Thyroid gland (tissue), 4 donors: ENCODE results near the gene CLDN5. TPM values are rescaled to one million over a fixed set of nuclear protein-coding genes. Genes with fewer than 3 reads are reported as not detected.

Experiments
- DNase-seq, 2 donors: peaks; one replicate each; pipeline ENCODE4 v3.0.0-alpha.2; 2019
- H3K27ac ChIP-seq, 3 donors: fragments of 200-600 bp; sonication (generic); 1 replicate in 2 of 3; 2 replicates in 1 of 3; pipeline ENCODE4 v1.5.1; 2016 to 2019; ENCODE audit warnings: mild to moderate bottlenecking in 1 of 3, moderate library complexity in 1 of 3
- H3K27me3 ChIP-seq: fragments of 200-600 bp; sonication (generic); one replicate; pipeline ENCODE4 v1.5.1; 2019
- H3K36me3 ChIP-seq, 2 donors: fragments of 200-600 bp; sonication (generic); one replicate each; pipeline ENCODE4 v1.5.1; 2016 to 2019
- H3K4me1 ChIP-seq, 2 donors: fragments of 200-600 bp; sonication (generic); one replicate each; pipeline ENCODE4 v1.5.1; 2017 to 2019
- H3K4me3 ChIP-seq, 3 donors: fragments of 200-600 bp; sonication (generic); replicated peaks in 1 of 3; 1 replicate in 2 of 3; 2 replicates in 1 of 3; pipeline ENCODE4 v1.5.1; 2016; ENCODE audit warnings: mild to moderate bottlenecking in 1 of 3
- H3K9me3 ChIP-seq: fragments of 200-600 bp; sonication (generic); one replicate; pipeline ENCODE4 v1.5.1; 2017
- POLR2A ChIP-seq, 2 donors: fragments of 450-650 bp; IDR thresholded peaks; one replicate each; pipeline ENCODE4 v1.6.1; 2017; ENCODE audit warnings: antibody characterized with exemption in 2 of 2, mild to moderate bottlenecking in 2 of 2, moderate library complexity in 1 of 2
- WGBS, 2 donors: methylation state at CpG; one replicate each; pipeline ENCODE4 v1.1.5; 2017; 5-methylcytosine and 5-hydroxymethylcytosine counted together
- intact Hi-C: fragments of 100-400 bp; cut with DNase I; formaldehyde crosslinking; loops from one replicate; pipeline ENCODE4 v1.15.1; 2023
- total RNA-seq, 4 donors: library from RNA; depleted of rRNA; stranded (reverse); fragments of >200 nt; gene quantifications; one replicate each; pipeline ENCODE4 v1.2.3, GENCODE V29; 2016
- TF ChIP-seq, protein P1 (sequence below), 6 experiments: fragments of 200-600 bp in 3 of 6; fragments of 450-650 bp in 3 of 6; sonication (generic) in 3 of 6; IDR thresholded peaks; one replicate each; pipeline ENCODE4 v1.5.1; 2016 to 2019; ENCODE audit warnings: antibody characterized with exemption in 6 of 6, mild to moderate bottlenecking in 2 of 6, inconsistent platforms in 1 of 6, moderate library complexity in 1 of 6

CLDN5 gene
- total RNA-seq, 4 donors from 2014 or later: 71.8 to 303 (median 131) TPM

DNA sequence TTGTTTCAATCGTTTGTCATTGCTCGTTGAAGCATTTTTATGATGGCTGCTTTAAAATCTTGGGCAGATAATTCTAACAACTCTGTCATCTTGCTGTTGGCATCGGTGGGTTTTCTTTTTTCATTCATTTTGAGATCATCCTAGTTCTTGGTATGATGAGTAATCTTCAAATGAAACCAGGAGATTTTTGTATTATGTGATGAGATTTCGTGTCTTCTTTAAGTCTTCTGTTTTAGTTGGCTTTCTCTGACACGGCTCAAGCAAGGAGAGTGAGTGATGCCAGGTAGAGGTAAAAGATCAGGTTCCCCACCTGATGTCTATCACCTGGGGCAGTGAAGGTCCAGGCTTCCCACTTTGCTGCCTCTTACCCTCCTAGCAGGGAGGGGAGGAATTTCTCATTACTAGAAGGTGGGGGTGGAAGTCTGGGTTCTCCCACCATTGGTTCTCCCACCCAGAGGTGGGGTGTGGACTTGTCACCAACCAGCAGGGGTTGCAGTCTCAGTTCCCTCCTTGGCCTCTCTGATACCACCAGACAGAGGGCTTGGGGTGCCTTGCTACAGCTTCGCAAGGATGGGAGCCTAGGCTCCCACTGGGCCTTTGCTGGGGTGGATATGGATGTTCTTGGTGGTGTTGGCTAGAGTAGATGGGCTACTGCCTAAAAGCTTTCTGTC, 31.6 kb downstream of the CLDN5 start:
- no peaks in the 10 kb centered on the region for H3K9me3 ChIP-seq
- no peaks in the 10 kb centered on the region for H3K4me1 ChIP-seq
- 90 to 92% methylated on average over 6 of the region's 6 CpGs for WGBS, 2 donors
- H3K36me3 ChIP-seq: no peaks in the 10 kb centered on the region
- no peak for DNase-seq
- H3K4me3 ChIP-seq: no peak overlapping the region
- H3K27ac ChIP-seq: no peak overlapping the region
- TF ChIP-seq POLR2A (IDR thresholded peaks at IDR 0.05): no peak
- TF ChIP-seq, protein P1, sequence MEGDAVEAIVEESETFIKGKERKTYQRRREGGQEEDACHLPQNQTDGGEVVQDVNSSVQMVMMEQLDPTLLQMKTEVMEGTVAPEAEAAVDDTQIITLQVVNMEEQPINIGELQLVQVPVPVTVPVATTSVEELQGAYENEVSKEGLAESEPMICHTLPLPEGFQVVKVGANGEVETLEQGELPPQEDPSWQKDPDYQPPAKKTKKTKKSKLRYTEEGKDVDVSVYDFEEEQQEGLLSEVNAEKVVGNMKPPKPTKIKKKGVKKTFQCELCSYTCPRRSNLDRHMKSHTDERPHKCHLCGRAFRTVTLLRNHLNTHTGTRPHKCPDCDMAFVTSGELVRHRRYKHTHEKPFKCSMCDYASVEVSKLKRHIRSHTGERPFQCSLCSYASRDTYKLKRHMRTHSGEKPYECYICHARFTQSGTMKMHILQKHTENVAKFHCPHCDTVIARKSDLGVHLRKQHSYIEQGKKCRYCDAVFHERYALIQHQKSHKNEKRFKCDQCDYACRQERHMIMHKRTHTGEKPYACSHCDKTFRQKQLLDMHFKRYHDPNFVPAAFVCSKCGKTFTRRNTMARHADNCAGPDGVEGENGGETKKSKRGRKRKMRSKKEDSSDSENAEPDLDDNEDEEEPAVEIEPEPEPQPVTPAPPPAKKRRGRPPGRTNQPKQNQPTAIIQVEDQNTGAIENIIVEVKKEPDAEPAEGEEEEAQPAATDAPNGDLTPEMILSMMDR (IDR thresholded peaks at IDR 0.05): no peak
- H3K27me3 ChIP-seq: no peaks in the 10 kb centered on the region
- intact Hi-C loops: no loop called here

DNA sequence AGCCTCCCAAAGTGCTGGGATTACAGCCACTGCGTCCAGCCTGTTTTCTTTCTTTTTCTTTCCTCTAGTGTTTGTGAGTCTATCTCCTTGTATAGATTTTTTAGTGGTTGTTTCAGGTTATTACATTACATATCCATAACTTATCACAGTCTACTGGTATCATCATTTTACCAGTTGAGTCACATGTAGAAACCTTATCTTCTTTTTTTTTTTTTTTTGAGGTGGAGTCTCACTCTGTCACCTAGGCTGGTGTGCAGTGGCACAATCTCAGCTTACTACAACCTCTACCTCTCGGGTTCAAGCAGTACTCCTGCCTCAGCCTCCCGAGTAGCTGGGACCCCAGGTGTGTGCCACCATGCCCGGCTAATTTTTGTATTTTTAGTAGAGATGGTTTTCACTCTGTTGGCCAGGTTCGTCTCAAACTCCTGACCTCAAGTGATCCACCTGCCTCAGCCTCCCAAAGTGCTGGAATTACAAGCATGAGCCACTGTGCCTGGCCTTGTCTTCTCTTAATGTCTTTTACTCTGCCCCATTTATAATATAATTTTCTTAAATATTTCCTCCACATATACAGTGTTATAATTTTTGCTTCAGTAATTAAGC, 33.5 kb downstream of the CLDN5 start:
- intact Hi-C loops: no loop called here

DNA sequence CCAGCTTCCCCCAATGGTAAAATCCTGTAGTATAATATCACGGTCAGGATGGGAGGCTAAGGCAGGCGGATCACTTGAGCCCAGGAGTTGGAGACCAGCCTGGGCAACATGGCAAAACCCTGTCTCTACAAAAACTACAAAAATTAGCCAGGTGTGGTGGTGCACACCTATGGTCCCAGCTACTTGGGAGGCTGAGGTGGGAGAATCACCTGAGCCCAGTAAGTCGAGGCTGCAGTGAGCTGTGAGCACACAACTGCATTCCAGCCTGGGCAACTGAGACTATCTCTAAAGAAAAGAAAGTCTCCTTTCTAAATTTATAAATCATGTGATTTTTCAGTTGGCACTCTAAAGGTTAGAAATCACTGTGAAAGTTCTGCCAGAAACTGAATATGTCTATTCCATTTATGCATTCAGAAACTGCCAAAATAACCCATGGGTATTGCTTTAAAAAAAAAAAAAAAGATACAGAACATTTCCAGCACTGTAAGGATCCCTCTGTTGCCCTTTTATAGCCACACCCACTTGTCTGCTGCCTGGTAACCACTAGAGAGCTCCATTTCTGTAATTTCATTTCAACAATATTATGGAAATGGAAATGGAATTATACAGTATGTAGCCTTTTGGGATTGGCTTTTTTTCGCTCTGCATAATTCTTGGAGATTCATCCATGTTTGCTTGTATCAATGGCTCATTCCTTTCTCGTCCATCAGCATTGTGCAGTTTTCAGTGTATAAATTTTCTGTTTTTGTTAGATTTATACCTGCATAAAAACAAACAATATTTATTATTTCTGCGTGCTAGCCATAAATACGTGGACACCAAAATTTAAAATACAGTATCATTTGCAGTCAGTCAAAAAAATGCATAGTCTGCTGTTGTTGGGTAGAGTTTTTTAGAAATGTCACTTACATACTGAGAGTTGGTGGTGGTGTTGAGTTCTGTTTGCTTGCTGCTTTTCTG, 35.0 kb downstream of the CLDN5 start:
- 86 to 92% methylated on average over 7 of the region's 7 CpGs for WGBS, 2 donors
- no peak for TF ChIP-seq POLR2A (IDR thresholded peaks at IDR 0.05)
- TF ChIP-seq, protein P1 (IDR thresholded peaks at IDR 0.05): no peak
- Histone ChIP-seq H3K27me3 (no peaks in the 10 kb centered on the region), H3K4me3 (no peak overlapping the region), H3K9me3 (no peaks in the 10 kb centered on the region), H3K27ac (no peak overlapping the region), H3K4me1 (no peaks in the 10 kb centered on the region), H3K36me3 (no peaks in the 10 kb centered on the region)
- intact Hi-C loops: no loop called here
- DNase-seq: no peak

More for the DNA sequence above, 33.5 kb downstream of the CLDN5 start:
- no peak for DNase-seq
- H3K4me1 ChIP-seq: no peaks in the 10 kb centered on the region
- H3K36me3 ChIP-seq: no peaks in the 10 kb centered on the region
- no peaks in the 10 kb centered on the region for H3K27me3 ChIP-seq
- TF ChIP-seq POLR2A (IDR thresholded peaks at IDR 0.05): no peak
- TF ChIP-seq, protein P1 (IDR thresholded peaks at IDR 0.05): no peak
- H3K9me3 ChIP-seq: no peaks in the 10 kb centered on the region
- 93 to 96% methylated on average over 5 of the region's 5 CpGs for WGBS, 2 donors
- H3K27ac ChIP-seq: no peak overlapping the region
- H3K4me3 ChIP-seq: no peak overlapping the region

DNA sequence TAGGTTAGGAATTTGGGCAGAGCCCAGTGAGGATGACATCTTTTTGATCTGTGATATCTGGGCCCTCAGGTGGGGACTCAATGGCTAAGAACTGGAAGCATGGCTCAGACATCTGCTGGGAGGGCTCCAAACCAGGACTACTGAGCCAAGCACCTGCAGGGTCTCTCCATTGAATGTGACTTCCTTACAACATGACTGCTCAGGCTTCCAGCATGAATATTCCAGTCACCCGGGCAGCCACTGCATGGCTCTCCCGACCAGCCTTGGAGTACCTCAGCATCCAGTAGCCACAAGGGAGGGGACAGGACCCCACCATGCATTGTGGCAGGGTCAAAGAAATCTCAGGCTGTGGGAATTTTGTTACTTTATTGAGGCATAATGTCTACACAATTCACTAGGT, 35.9 kb downstream of the CLDN5 start:
- intact Hi-C loops: no loop called here

More for the DNA sequence above, 35.9 kb downstream of the CLDN5 start:
- Histone ChIP-seq H3K4me3 (no peak overlapping the region), H3K27ac (no peak overlapping the region), H3K4me1 (no peaks in the 10 kb centered on the region), H3K9me3 (no peaks in the 10 kb centered on the region), H3K27me3 (no peaks in the 10 kb centered on the region), H3K36me3 (no peaks in the 10 kb centered on the region)
- WGBS, 2 donors: 95 to 100% methylated on average over 2 of the region's 2 CpGs
- no peak for DNase-seq
- TF ChIP-seq, protein P1 (IDR thresholded peaks at IDR 0.05): no peak
- no peak for TF ChIP-seq POLR2A (IDR thresholded peaks at IDR 0.05)
